AG09309 (cell line): ENCODE measurements around the gene ZSCAN4.

Source experiments
- DNase-seq: peaks from one replicate; pipeline ENCODE4 v3.0.0-alpha.2; 2010; ENCODE audit warnings: low read depth
- H3K4me3 ChIP-seq: 2 replicates; pipeline ENCODE4 v1.5.1; 2011; ENCODE audit warnings: mild to moderate bottlenecking, low read depth, low read length, moderate library complexity; ENCODE audit not compliant: control insufficient read depth
- TF ChIP-seq, protein P1 (sequence below): IDR thresholded peaks from 2 replicates; pipeline ENCODE4 v1.5.1; 2011; ENCODE audit warnings: mild to moderate bottlenecking, low read depth, low read length, inconsistent platforms; ENCODE audit not compliant: insufficient read depth, control insufficient read depth; ENCODE audit errors: missing control alignments

ZSCAN4 gene

GRCh38 chr19:57719901-57720519, 51.3 kb downstream of the ZSCAN4 start:
- H3K4me3 ChIP-seq: no peak overlapping the region
- TF ChIP-seq, protein P1, sequence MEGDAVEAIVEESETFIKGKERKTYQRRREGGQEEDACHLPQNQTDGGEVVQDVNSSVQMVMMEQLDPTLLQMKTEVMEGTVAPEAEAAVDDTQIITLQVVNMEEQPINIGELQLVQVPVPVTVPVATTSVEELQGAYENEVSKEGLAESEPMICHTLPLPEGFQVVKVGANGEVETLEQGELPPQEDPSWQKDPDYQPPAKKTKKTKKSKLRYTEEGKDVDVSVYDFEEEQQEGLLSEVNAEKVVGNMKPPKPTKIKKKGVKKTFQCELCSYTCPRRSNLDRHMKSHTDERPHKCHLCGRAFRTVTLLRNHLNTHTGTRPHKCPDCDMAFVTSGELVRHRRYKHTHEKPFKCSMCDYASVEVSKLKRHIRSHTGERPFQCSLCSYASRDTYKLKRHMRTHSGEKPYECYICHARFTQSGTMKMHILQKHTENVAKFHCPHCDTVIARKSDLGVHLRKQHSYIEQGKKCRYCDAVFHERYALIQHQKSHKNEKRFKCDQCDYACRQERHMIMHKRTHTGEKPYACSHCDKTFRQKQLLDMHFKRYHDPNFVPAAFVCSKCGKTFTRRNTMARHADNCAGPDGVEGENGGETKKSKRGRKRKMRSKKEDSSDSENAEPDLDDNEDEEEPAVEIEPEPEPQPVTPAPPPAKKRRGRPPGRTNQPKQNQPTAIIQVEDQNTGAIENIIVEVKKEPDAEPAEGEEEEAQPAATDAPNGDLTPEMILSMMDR: no peak
- DNase-seq: no peak

GRCh38 chr19:57720878-57721277, 52.1 kb downstream of the ZSCAN4 start:
- H3K4me3 ChIP-seq: no peak overlapping the region
- TF ChIP-seq, protein P1: no peak
- no peak for DNase-seq
